Naive thymus-derived CD8-positive, alpha-beta T cell (primary cell): ENCODE measurements around the gene LRRC9. TPM values are rescaled to one million over a fixed set of nuclear protein-coding genes. Genes with fewer than 3 reads are reported as not detected.
"Not testable (repeated sequence)": the region's sequence is repeated elsewhere in the genome, so short reads cannot be mapped to it uniquely, and the experiment has no call there.

ENCODE experiments used
- ATAC-seq, 2 donors: fragments of 150-1000 bp; cut with Tn5 transposase in 1 of 2; sonication (Bioruptor Pico), chemical (Tn5 transposase) in 1 of 2; 1 replicate in 1 of 2; 2 replicates in 1 of 2; pipeline ENCODE4 v1.10.0; 2021; ENCODE audit warnings: mild to moderate bottlenecking in 2 of 2, moderate library complexity in 2 of 2
- POLR2A ChIA-PET: fragments of 350-600 bp; sonication (Branson Sonifier 250); formaldehyde crosslinking; loops from one replicate; lab custom pipeline; 2021; ENCODE audit warnings: antibody characterized with exemption; lab: Charles Lee
- DNase-seq, 10 donors: peaks; one replicate each; pipeline versions ENCODE4 v3.0.0 to v3.0.0-alpha.2; 2020 to 2022
- H3K27ac Mint-ChIP-seq, 10 donors: one replicate each; pipeline ENCODE4 v1.8.0; 2020 to 2022; ENCODE audit warnings: mild to moderate bottlenecking in 10 of 10, mixed read lengths in 10 of 10, moderate library complexity in 4 of 10, inconsistent platforms in 1 of 10
- H3K27me3 Mint-ChIP-seq, 5 donors: one replicate each; pipeline ENCODE4 v1.8.0; 2021 to 2022; ENCODE audit warnings: mixed read lengths in 5 of 5
- H3K36me3 Mint-ChIP-seq, 3 donors: one replicate each; pipeline ENCODE4 v1.8.0; 2020 to 2022; ENCODE audit warnings: mixed read lengths in 3 of 3, mild to moderate bottlenecking in 2 of 3, inconsistent platforms in 1 of 3
- H3K4me1 Mint-ChIP-seq, 4 donors: one replicate each; pipeline ENCODE4 v1.8.0; 2021 to 2022; ENCODE audit warnings: mixed read lengths in 4 of 4
- H3K4me3 Mint-ChIP-seq, 10 donors: one replicate each; pipeline ENCODE4 v1.8.0; 2020 to 2022; ENCODE audit warnings: mild to moderate bottlenecking in 10 of 10, mixed read lengths in 10 of 10, moderate library complexity in 6 of 10, inconsistent platforms in 1 of 10
- H3K9me3 Mint-ChIP-seq, 9 donors: one replicate each; pipeline ENCODE4 v1.8.0; 2020 to 2022; ENCODE audit warnings: mixed read lengths in 9 of 9, mild to moderate bottlenecking in 3 of 9, inconsistent platforms in 1 of 9, moderate library complexity in 1 of 9
- polyA plus RNA-seq, 3 donors: library from polyadenylated mRNA; unstranded; fragments of 300-500 nt; fragmentation: Illumina TruSeq; gene quantifications; one replicate each; pipeline ENCODE4 v1.2.3, GENCODE V29; 2021
- total RNA-seq, 8 experiments: library from RNA in 2 of 8; stranded (reverse) in 2 of 8; gene quantifications; one replicate each; pipeline ENCODE4 v1.2.3 and lab custom pipeline; 2021 to 2026

Gene LRRC9
- total and polyA plus RNA-seq, 5 experiments from 2014 or later = not detected

- no peak for ATAC-seq
- Mint-ChIP-seq H3K27ac (peak overlapping the region in 1 of 10 donors; percentile 0), H3K27me3 (peaks cover 0 to 6% (median 0%) of the 10 kb centered on the region in 5 donors), H3K4me1 (no peaks in the 10 kb centered on the region), H3K9me3 (peaks cover 5 to 33% (median 19%) of the 10 kb centered on the region in 9 donors), H3K36me3 (peaks cover 2 to 20% (median 15%) of the 10 kb centered on the region in 3 donors), H3K4me3 (no peak overlapping the region)
- POLR2A ChIA-PET = no interaction called here
- no peak for DNase-seq
These were observed 94.5 kb downstream of the LRRC9 start for GRCh38 chr14:60014402-60014801.

DNA sequence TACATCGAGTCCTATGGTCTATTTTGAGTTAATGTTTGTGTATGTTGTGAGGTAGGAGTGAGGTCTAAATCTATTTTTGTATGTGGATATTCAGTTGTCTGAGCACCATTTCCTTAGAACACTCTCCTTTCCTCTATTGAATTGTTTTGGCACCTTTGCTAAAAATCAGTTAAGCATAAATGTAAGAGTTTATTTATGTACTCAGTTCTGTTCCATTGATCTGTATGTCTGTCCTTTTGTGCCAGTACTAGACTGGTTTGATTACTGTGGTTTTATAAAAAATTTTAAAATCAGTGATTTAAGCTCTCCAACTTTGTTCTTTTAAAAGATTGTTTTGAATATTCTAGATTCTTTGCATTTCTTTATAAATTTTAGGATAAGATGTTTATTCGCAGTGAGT, 101.7 kb downstream of the LRRC9 start:
- peaks cover 0 to 17% (median 1%) of the 10 kb centered on the region in 5 donors for H3K27me3 Mint-ChIP-seq
- peaks cover 0 to 2% (median 0%) of the 10 kb centered on the region in 4 donors for H3K4me1 Mint-ChIP-seq
- ATAC-seq = no peak
- H3K27ac Mint-ChIP-seq = no peak overlapping the region
- H3K36me3 Mint-ChIP-seq = no peaks in the 10 kb centered on the region
- H3K4me3 Mint-ChIP-seq = no peak overlapping the region
- POLR2A ChIA-PET = no interaction called here
- peaks cover 0 to 3% (median 0%) of the 10 kb centered on the region in 9 donors for H3K9me3 Mint-ChIP-seq
- DNase-seq = no peak

DNA sequence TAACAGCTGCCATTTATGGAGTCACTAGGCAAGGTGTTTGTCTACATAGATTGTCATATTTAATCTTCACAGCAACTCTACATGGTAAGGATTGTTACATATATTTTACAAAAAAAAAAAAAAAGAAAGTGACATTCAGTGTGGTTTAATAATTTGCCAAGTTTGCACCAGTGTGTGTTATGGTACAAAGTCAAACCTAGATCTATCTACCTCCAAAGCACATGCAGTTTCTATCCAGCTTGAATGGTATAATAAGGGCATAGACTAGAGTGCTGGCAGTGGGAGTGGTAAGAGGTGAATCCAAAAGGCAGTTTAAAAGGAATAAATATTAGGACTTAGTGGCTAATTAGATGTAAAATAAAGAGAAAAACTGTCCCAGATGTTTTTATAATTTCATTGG, 105.6 kb downstream of the LRRC9 start:
- Mint-ChIP-seq H3K27ac (no peak overlapping the region), H3K9me3 (peaks cover 0 to 3% (median 0%) of the 10 kb centered on the region in 9 donors), H3K27me3 (peaks cover 0 to 15% (median 1%) of the 10 kb centered on the region in 5 donors), H3K36me3 (no peaks in the 10 kb centered on the region), H3K4me1 (peaks cover 0 to 2% (median 0%) of the 10 kb centered on the region in 4 donors), H3K4me3 (no peak overlapping the region)
- DNase-seq (no peak), ATAC-seq (no peak)
- POLR2A ChIA-PET = no interaction called here

DNA sequence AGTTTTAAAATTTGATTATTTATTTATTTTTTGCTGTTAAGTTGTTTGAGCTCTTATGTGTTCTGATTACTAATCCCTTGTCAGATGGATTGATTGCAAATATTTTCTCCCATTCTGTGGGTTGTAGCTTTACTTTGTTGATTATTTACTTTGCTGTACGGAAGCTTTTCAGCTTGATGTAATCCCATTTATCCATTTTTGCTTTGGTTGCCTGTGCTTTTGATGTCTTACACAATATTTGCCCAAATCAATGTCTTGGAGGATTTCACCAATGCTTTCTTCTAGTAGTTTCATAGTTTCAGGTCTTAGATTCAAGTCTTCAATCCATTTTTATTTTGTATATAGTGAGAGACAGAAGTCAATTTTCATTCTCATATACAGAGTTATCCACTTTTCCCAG, 115.2 kb downstream of the LRRC9 start:
- no peak overlapping the region for H3K27ac Mint-ChIP-seq
- DNase-seq (no peak), ATAC-seq (no peak)
- H3K4me3 Mint-ChIP-seq = no peak overlapping the region
- POLR2A ChIA-PET = no interaction called here
- peaks cover 0 to 9% (median 0%) of the 10 kb centered on the region in 3 donors for H3K36me3 Mint-ChIP-seq
- H3K9me3 Mint-ChIP-seq = peaks cover 0 to 23% (median 11%) of the 10 kb centered on the region in 9 donors
- peaks cover 0 to 1% (median 0%) of the 10 kb centered on the region in 4 donors for H3K4me1 Mint-ChIP-seq
- H3K27me3 Mint-ChIP-seq = peaks cover 0 to 9% (median 0%) of the 10 kb centered on the region in 5 donors

GRCh38 chr14:60047976-60048375, 128.0 kb downstream of the LRRC9 start:
- Mint-ChIP-seq H3K36me3 (peaks cover 0 to 25% (median 20%) of the 10 kb centered on the region in 3 donors), H3K4me3 (peak overlapping the region; percentile 12 to 64 (median 56)), H3K27ac (peak overlapping the region; percentile 24 to 87 (median 78)), H3K9me3 (peaks cover 0 to 39% (median 22%) of the 10 kb centered on the region in 9 donors), H3K4me1 (peaks cover 31 to 61% (median 51%) of the 10 kb centered on the region in 4 donors)
- not testable (repeated sequence) for H3K27me3 Mint-ChIP-seq
- DNase-seq = peak in 3 of 10 donors; percentile 40 to 75 (median 69)
- POLR2A ChIA-PET = interaction anchor here (1.0 kb wide), 1 partner anchor 83 kb away, joined by 7 read pairs; no protein-coding TSS in a partner anchor
- ATAC-seq = peak; percentile 69 to 80

- POLR2A ChIA-PET = interaction anchor here (0.6 to 1.3 kb wide), 2 partner anchors 197 to 855 kb away, joined by 3 to 4 read pairs; partner anchors contain the start of gene PPM1A
- Mint-ChIP-seq H3K27me3 (peaks cover 0 to 12% (median 2%) of the 10 kb centered on the region in 5 donors), H3K9me3 (peaks cover 0 to 6% (median 0%) of the 10 kb centered on the region in 9 donors), H3K4me1 (peaks cover 30 to 65% (median 53%) of the 10 kb centered on the region in 4 donors), H3K36me3 (peaks cover 0 to 2% (median 0%) of the 10 kb centered on the region in 3 donors), H3K27ac (peak overlapping the region; percentile 38 to 90 (median 77)), H3K4me3 (peak overlapping the region; percentile 26 to 76 (median 66))
- DNase-seq (peak in 7 of 10 donors; percentile 20 to 63 (median 37)), ATAC-seq (peak; percentile 63 to 76)
These were observed 131.8 kb downstream of the LRRC9 start for GRCh38 chr14:60051721-60052221.

DNA sequence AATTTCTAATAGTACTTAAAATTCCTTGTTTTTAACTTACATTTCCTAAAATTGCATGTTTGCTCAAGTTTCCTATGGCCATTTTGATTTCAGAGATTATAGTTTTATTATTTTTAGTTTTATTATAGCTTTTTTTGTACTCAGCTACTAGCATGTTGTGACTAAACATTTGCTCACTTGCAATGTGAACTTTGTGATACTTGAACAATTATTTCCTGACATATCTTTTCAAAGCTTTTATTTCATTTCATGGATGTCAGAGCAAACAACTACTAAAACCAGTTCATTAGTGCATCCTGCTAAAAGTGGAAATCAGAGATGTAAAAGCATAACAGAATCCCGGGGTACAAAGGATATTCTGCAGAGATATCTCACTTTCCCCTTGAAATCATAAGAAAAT, 138.1 kb downstream of the LRRC9 start:
- Mint-ChIP-seq H3K4me3 (no peak overlapping the region), H3K36me3 (peaks cover 0 to 2% (median 0%) of the 10 kb centered on the region in 3 donors), H3K27me3 (peaks cover 0 to 14% (median 2%) of the 10 kb centered on the region in 5 donors), H3K9me3 (no peaks in the 10 kb centered on the region), H3K4me1 (peaks cover 0 to 9% (median 4%) of the 10 kb centered on the region in 4 donors), H3K27ac (no peak overlapping the region)
- no peak for DNase-seq
- ATAC-seq = no peak
- POLR2A ChIA-PET = no interaction called here

- H3K4me1 Mint-ChIP-seq = no peaks in the 10 kb centered on the region
- DNase-seq = no peak
- POLR2A ChIA-PET = no interaction called here
These were observed 141.4 kb downstream of the LRRC9 start for GRCh38 chr14:60061371-60061770.

GRCh38 chr14:60064491-60065072, 144.6 kb downstream of the LRRC9 start:
- peak in 1 of 2 donors; percentile 53 for ATAC-seq
- H3K9me3 Mint-ChIP-seq = no peaks in the 10 kb centered on the region
- no peaks in the 10 kb centered on the region for H3K4me1 Mint-ChIP-seq
- no peak overlapping the region for H3K27ac Mint-ChIP-seq
- H3K27me3 Mint-ChIP-seq = peaks cover 0 to 9% (median 0%) of the 10 kb centered on the region in 5 donors
- H3K4me3 Mint-ChIP-seq = no peak overlapping the region
- POLR2A ChIA-PET = interaction anchor here (0.6 to 1.9 kb wide), 4 partner anchors 26 to 120 kb away, joined by 3 to 5 read pairs (median 4); partner anchors contain the start of gene DHRS7
- no peaks in the 10 kb centered on the region for H3K36me3 Mint-ChIP-seq
- peak in 3 of 10 donors; percentile 37 to 50 (median 42) for DNase-seq

More at GRCh38 chr14:60061371-60061770, 141.4 kb downstream of the LRRC9 start:
- Mint-ChIP-seq H3K4me3 (no peak overlapping the region), H3K27ac (no peak overlapping the region), H3K27me3 (peaks cover 0 to 9% (median 0%) of the 10 kb centered on the region in 5 donors), H3K9me3 (no peaks in the 10 kb centered on the region), H3K36me3 (no peaks in the 10 kb centered on the region)
- ATAC-seq = no peak

GRCh38 chr14:60067882-60068281, 147.9 kb downstream of the LRRC9 start:
- Mint-ChIP-seq H3K9me3 (no peaks in the 10 kb centered on the region), H3K27ac (no peak overlapping the region), H3K27me3 (peaks cover 0 to 7% (median 0%) of the 10 kb centered on the region in 5 donors), H3K36me3 (no peaks in the 10 kb centered on the region), H3K4me1 (no peaks in the 10 kb centered on the region), H3K4me3 (no peak overlapping the region)
- ATAC-seq (no peak), DNase-seq (no peak)
- POLR2A ChIA-PET = no interaction called here

DNA sequence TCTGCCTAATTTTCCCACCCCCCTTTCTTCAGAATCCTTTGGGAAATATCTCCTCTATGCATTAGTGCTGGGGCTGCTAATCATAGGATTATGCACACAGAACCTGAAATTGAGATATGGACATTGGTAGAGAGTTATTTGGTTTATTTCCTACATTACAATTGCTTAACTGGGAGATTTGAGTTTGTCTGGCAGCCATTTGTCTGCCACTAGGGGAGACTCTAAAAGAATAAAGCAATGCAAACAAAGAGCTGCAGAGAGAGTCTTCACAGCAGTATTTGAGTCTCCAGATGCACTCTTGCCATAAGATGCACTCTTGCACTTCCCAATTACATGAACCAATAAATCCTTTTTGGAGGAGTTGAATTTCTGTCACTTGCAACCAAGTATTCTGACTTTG, 159.8 kb downstream of the LRRC9 start:
- POLR2A ChIA-PET = no interaction called here
- Mint-ChIP-seq H3K4me1 (peaks cover under 1 to 4% (median 3%) of the 10 kb centered on the region in 4 donors), H3K4me3 (no peak overlapping the region), H3K9me3 (peaks cover 0 to 10% (median 2%) of the 10 kb centered on the region in 9 donors), H3K36me3 (peaks cover 0 to 10% (median 0%) of the 10 kb centered on the region in 3 donors), H3K27me3 (peaks cover 0 to 3% (median 0%) of the 10 kb centered on the region in 5 donors), H3K27ac (no peak overlapping the region)
- DNase-seq = no peak
- ATAC-seq = no peak

DNA sequence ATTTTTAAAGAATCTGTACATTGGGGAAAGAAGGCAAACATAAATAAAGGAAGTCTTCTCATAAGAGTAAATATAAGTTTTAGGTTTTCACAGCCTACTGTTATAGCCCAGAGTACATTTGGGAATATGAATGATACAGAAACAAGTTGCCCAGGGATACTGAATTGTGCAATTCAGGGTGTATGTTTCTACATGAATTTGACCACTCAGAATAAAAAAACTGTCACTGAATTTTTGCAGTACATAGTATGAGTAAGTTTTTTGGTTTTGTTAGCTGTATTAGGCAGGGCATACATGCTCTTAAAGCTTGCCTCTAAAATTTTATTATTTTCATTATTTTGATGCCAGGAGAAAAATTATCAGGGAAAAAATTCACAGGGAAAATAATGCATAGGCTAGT, 165.1 kb downstream of the LRRC9 start:
- no peak for ATAC-seq
- H3K27me3 Mint-ChIP-seq = no peaks in the 10 kb centered on the region
- H3K27ac Mint-ChIP-seq = no peak overlapping the region
- no peak for DNase-seq
- H3K4me3 Mint-ChIP-seq = no peak overlapping the region
- no peaks in the 10 kb centered on the region for H3K36me3 Mint-ChIP-seq
- no peaks in the 10 kb centered on the region for H3K4me1 Mint-ChIP-seq
- POLR2A ChIA-PET = interaction anchor here (0.6 kb wide), 1 partner anchor 75 kb away, joined by 3 read pairs; no protein-coding TSS in a partner anchor
- H3K9me3 Mint-ChIP-seq = no peaks in the 10 kb centered on the region

GRCh38 chr14:60085693-60086092, 165.7 kb downstream of the LRRC9 start:
- H3K4me1 Mint-ChIP-seq = peaks cover 2 to 4% (median 3%) of the 10 kb centered on the region in 4 donors
- H3K9me3 Mint-ChIP-seq = no peaks in the 10 kb centered on the region
- no peaks in the 10 kb centered on the region for H3K36me3 Mint-ChIP-seq
- H3K27ac Mint-ChIP-seq = no peak overlapping the region
- ATAC-seq (no peak), DNase-seq (no peak)
- POLR2A ChIA-PET = no interaction called here
- no peak overlapping the region for H3K4me3 Mint-ChIP-seq
- H3K27me3 Mint-ChIP-seq = no peaks in the 10 kb centered on the region
